A549 (cell line): ENCODE measurements around the gene SYMPK. TPM values are rescaled to one million over a fixed set of nuclear protein-coding genes. Genes with fewer than 3 reads are reported as not detected.

ENCODE experiments used
- ATAC-seq, 2 experiments: fragments of 200-7000 bp in 1 of 2; fragments of >200 bp in 1 of 2; cut with Nextera tagmentation in 1 of 2; cut with Tn5 transposase in 1 of 2; 3 replicates each; pipeline versions ENCODE4 v1.8.0 to v1.9.1; 2018 to 2020; ENCODE audit warnings: mild to moderate bottlenecking in 1 of 2, moderate library complexity in 1 of 2
- CTCF ChIA-PET: fragments of 300-600 bp; sonication (Branson Sonifier 250); formaldehyde crosslinking; extraction: SDS; loops from one replicate; lab custom pipeline; 2021; ENCODE audit warnings: antibody characterized with exemption, inconsistent platforms; lab: Yijun Ruan, JAX
- POLR2A ChIA-PET: fragments of 350-600 bp; formaldehyde crosslinking; extraction: SDS; loops from one replicate; lab custom pipeline; 2021; ENCODE audit warnings: antibody characterized with exemption, inconsistent platforms; lab: Yijun Ruan, JAX
- DNase-seq, 2 experiments: peaks; one replicate each; pipeline versions ENCODE4 v3.0.0 to v3.0.0-alpha.2; 2011 to 2016; ENCODE audit warnings: low read depth in 1 of 2, low spot score in 1 of 2
- FAIRE-seq: peaks from 2 replicates; lab custom pipeline; 2011; peaks lifted over from hg19 to GRCh38; lab: Jason Lieb, UNC
- H3K27ac ChIP-seq, 2 experiments: fragments of >200 bp; sonication (Bioruptor Twin); formaldehyde crosslinking; 3 replicates each; pipeline ENCODE4 v1.5.1; 2016 to 2017
- H3K4me1 ChIP-seq: fragments of >200 bp; sonication (Bioruptor Twin); formaldehyde crosslinking; 3 replicates; pipeline ENCODE4 v1.6.1; 2016
- H3K4me2 ChIP-seq: fragments of >200 bp; sonication (Bioruptor Twin); formaldehyde crosslinking; 3 replicates; pipeline ENCODE4 v1.6.1; 2016
- H3K4me3 ChIP-seq: fragments of >200 bp; sonication (Bioruptor Twin); formaldehyde crosslinking; 3 replicates; pipeline ENCODE4 v1.5.1; 2016
- H3K9me3 ChIP-seq: fragments of >200 bp; sonication (Bioruptor Twin); formaldehyde crosslinking; 3 replicates; pipeline ENCODE4 v1.6.1; 2016
- ATOH8 ChIP-seq: fragments of 250-450 bp; sonication (Bioruptor Pico); IDR thresholded peaks from 2 replicates; pipeline ENCODE4 v1.5.0; 2020; ENCODE audit warnings: low read depth, mild to moderate bottlenecking, moderate library complexity
- BHLHE40 ChIP-seq: IDR thresholded peaks from 2 replicates; pipeline ENCODE4 v1.6.1; 2012; ENCODE audit warnings: low read depth, low read length, inconsistent platforms
- CBX2 ChIP-seq: fragments of 200-600 bp; sonication (generic); IDR thresholded peaks from 2 replicates; pipeline ENCODE4 v1.6.1; 2016; ENCODE audit warnings: low read depth, mild to moderate bottlenecking, borderline replicate concordance
- CBX8 ChIP-seq: fragments of 200-600 bp; sonication (generic); IDR thresholded peaks from 2 replicates; pipeline ENCODE4 v1.6.1; 2016
- CHD2 ChIP-seq: fragments of 150-350 bp; IDR thresholded peaks from 2 replicates; pipeline ENCODE4 v1.6.1; 2014; ENCODE audit warnings: low read length; ENCODE audit not compliant: partially characterized antibody
- EHF ChIP-seq: fragments of 250-450 bp; sonication (Bioruptor Pico); IDR thresholded peaks from 2 replicates; pipeline ENCODE4 v1.5.0; 2020; ENCODE audit warnings: mild to moderate bottlenecking
- EP300 ChIP-seq, 2 experiments: fragments of >200 bp; sonication (Bioruptor Twin); formaldehyde crosslinking; IDR thresholded peaks; 2 replicates in 1 of 2; 3 replicates in 1 of 2; pipeline ENCODE4 v1.6.1; 2016 to 2017
- HMGXB4 ChIP-seq: fragments of 250-450 bp; sonication (Bioruptor Pico); IDR thresholded peaks from 2 replicates; pipeline ENCODE4 v1.5.0; 2021; ENCODE audit warnings: mild to moderate bottlenecking, moderate library complexity, borderline replicate concordance
- HOXA7 ChIP-seq: fragments of 250-450 bp; sonication (Bioruptor Pico); IDR thresholded peaks from 2 replicates; pipeline ENCODE4 v1.5.0; 2020; ENCODE audit warnings: mild to moderate bottlenecking, moderate library complexity
- KDM1A ChIP-seq: fragments of 200-600 bp; sonication (generic); IDR thresholded peaks from 2 replicates; pipeline ENCODE4 v1.6.1; 2016; ENCODE audit warnings: low read depth, mild to moderate bottlenecking
- MAZ ChIP-seq: fragments of 150-350 bp; IDR thresholded peaks from 2 replicates; pipeline ENCODE4 v1.6.1; 2014; ENCODE audit warnings: antibody characterized with exemption, low read depth, low read length, borderline replicate concordance
- MYC ChIP-seq: IDR thresholded peaks from 2 replicates; pipeline ENCODE4 v1.6.1; 2012; ENCODE audit warnings: mild to moderate bottlenecking, inconsistent platforms, low read length, improper control_type of control experiment, borderline replicate concordance
- POLR2A ChIP-seq: IDR thresholded peaks from 2 replicates; pipeline ENCODE4 v1.6.1; 2012; ENCODE audit warnings: mild to moderate bottlenecking, low read length
- RAD21 ChIP-seq, 2 experiments: fragments of >200 bp in 1 of 2; sonication (Bioruptor Twin) in 1 of 2; formaldehyde crosslinking in 1 of 2; IDR thresholded peaks in 1 of 2; conservative IDR thresholded peaks in 1 of 2; 2 replicates in 1 of 2; 3 replicates in 1 of 2; pipeline ENCODE4 v1.6.1; 2012 to 2018; ENCODE audit warnings: inconsistent platforms in 1 of 2
- RCOR1 ChIP-seq: fragments of 150-350 bp; IDR thresholded peaks from 2 replicates; pipeline ENCODE4 v1.6.1; 2014; ENCODE audit warnings: antibody characterized with exemption, low read length, low read depth
- RFX5 ChIP-seq: fragments of 450-650 bp; IDR thresholded peaks from 2 replicates; pipeline ENCODE4 v1.7.1; 2014; ENCODE audit warnings: antibody characterized with exemption, mild to moderate bottlenecking, moderate library complexity
- SMC3 ChIP-seq: fragments of >200 bp; sonication (Bioruptor Twin); formaldehyde crosslinking; IDR thresholded peaks from 3 replicates; pipeline ENCODE4 v1.6.1; 2018; ENCODE audit warnings: inconsistent platforms
- SREBF2 ChIP-seq: fragments of 450-650 bp; IDR thresholded peaks from 2 replicates; pipeline ENCODE4 v1.6.1; 2014; ENCODE audit warnings: mild to moderate bottlenecking, moderate library complexity
- USF2 ChIP-seq: fragments of 450-650 bp; IDR thresholded peaks from 2 replicates; pipeline ENCODE4 v1.6.1; 2014; ENCODE audit warnings: antibody characterized with exemption
- ZC3H11A ChIP-seq: fragments of 450-650 bp; IDR thresholded peaks from 2 replicates; pipeline ENCODE4 v1.6.1; 2014; ENCODE audit warnings: antibody characterized with exemption, mild to moderate bottlenecking
- ZFP36 ChIP-seq: fragments of 450-650 bp; IDR thresholded peaks from 2 replicates; pipeline ENCODE4 v1.6.1; 2014; ENCODE audit warnings: borderline replicate concordance; ENCODE audit not compliant: partially characterized antibody
- WGBS: methylation state at CpG from one replicate; pipeline ENCODE4 v1.1.6; 2017; ENCODE audit errors: missing lambda C conversion rate; 5-methylcytosine and 5-hydroxymethylcytosine counted together
- polyA plus RNA-seq, 4 experiments: library from polyadenylated mRNA; depleted of rRNA in 3 of 4; stranded (reverse); fragments of >200 nt; fragmentation: RNase III in 1 of 4; extraction: RNeasy Plus Mini Kit Qiagen cat#74134 plus additional on column Dnase treatment in 1 of 4; gene quantifications; 2 replicates in 3 of 4; 3 replicates in 1 of 4; pipeline ENCODE4 v1.2.3, GENCODE V29; 2011 to 2017

The SYMPK gene
- polyA plus RNA-seq, 2 of the 4 experiments (the other 2 are of a cell fraction): 61.9 to 105 TPM

GRCh38 chr19:45779231-45780145 is 83.5 kb downstream of the SYMPK start (continued):
- TF ChIP-seq USF2 (no peak), CHD2 (no peak), KDM1A (no peak)

- ChIA-PET POLR2A (interaction anchor here (1.4 kb wide), 1 partner anchor 9 kb away, joined by 6 read pairs; the partner anchor contains the start of gene SIX5), CTCF (interaction anchor here (1.5 to 74.3 kb wide), 4 partner anchors 7 to 74 kb away, joined by 3 to 2204 read pairs (median 1104); partner anchors contain the start of genes DMPK, DMWD, RSPH6A and SIX5)
- H3K4me1 ChIP-seq: peaks cover 42% of the 10 kb centered on the region
- no peaks in the 10 kb centered on the region for H3K9me3 ChIP-seq
- no peak overlapping the region for H3K4me3 ChIP-seq
- no peak for FAIRE-seq
- no peak for ATAC-seq
- WGBS: 94% methylated on average over 28 of the region's 28 CpGs
- H3K27ac ChIP-seq: no peak overlapping the region
- TF ChIP-seq CBX2: no peak
- no peak for TF ChIP-seq SREBF2
- TF ChIP-seq RAD21 (conservative IDR thresholded peaks at IDR 0.05 in 1 of 2, IDR thresholded peaks at IDR 0.05 in 1 of 2): no peak
- TF ChIP-seq MAZ: no peak
- no peak for TF ChIP-seq SMC3
- no peak for TF ChIP-seq EP300 (IDR thresholded peaks at IDR 0.05)
- TF ChIP-seq ZC3H11A: no peak
- no peak for TF ChIP-seq CBX8
- no peak for TF ChIP-seq HOXA7 (CRISPR knock-in tag)
- TF ChIP-seq POLR2A: no peak
- no peak for TF ChIP-seq RCOR1
- no peak for TF ChIP-seq EHF (CRISPR knock-in tag)
- no peak for TF ChIP-seq MYC
- no peak for TF ChIP-seq ZFP36
- TF ChIP-seq BHLHE40: no peak
- TF ChIP-seq HMGXB4 (CRISPR knock-in tag): no peak
- no peak for TF ChIP-seq RFX5
- H3K4me2 ChIP-seq: no peak overlapping the region; the same call in 2 of the 3 replicates
- no peak for DNase-seq
Measured at GRCh38 chr19:45778010-45778661, 84.8 kb downstream of the SYMPK start.

GRCh38 chr19:45777395-45777961 is 85.5 kb downstream of the SYMPK start:
- Histone ChIP-seq H3K27ac (no peak overlapping the region), H3K4me3 (no peak overlapping the region), H3K9me3 (no peaks in the 10 kb centered on the region), H3K4me2 (no peak overlapping the region), H3K4me1 (peaks cover 35% of the 10 kb centered on the region)
- WGBS: 95% methylated on average over 34 of the region's 34 CpGs
- ChIA-PET POLR2A (interaction anchor here (1.4 kb wide), 1 partner anchor 8 kb away, joined by 6 read pairs; the partner anchor contains the start of gene SIX5), CTCF (interaction anchor here (1.5 to 74.3 kb wide), 4 partner anchors 7 to 84 kb away, joined by 3 to 2204 read pairs (median 1104); partner anchors contain the start of genes DMPK, DMWD, RSPH6A and SIX5)
- DNase-seq (no peak), ATAC-seq (no peak), FAIRE-seq (no peak)
- no peak for TF ChIP-seq ATOH8 (CRISPR knock-in tag)
- TF ChIP-seq ZC3H11A: no peak
